Suprapubic skin (tissue), 3 donors: ENCODE results near the gene SPARC.

Source experiments
- POLR2A ChIP-seq, 2 donors: fragments of 450-650 bp; IDR thresholded peaks; one replicate each; pipeline ENCODE4 v1.6.1; 2017; ENCODE audit warnings: antibody characterized with exemption in 2 of 2, mild to moderate bottlenecking in 2 of 2, moderate library complexity in 2 of 2
- TF ChIP-seq, protein P1 (sequence below), 2 donors: fragments of 200-600 bp in 1 of 2; fragments of 450-650 bp in 1 of 2; sonication (generic) in 1 of 2; IDR thresholded peaks; one replicate each; pipeline ENCODE4 v1.5.1; 2016 to 2019; ENCODE audit warnings: antibody characterized with exemption in 2 of 2, mild to moderate bottlenecking in 1 of 2, moderate library complexity in 1 of 2

DNA sequence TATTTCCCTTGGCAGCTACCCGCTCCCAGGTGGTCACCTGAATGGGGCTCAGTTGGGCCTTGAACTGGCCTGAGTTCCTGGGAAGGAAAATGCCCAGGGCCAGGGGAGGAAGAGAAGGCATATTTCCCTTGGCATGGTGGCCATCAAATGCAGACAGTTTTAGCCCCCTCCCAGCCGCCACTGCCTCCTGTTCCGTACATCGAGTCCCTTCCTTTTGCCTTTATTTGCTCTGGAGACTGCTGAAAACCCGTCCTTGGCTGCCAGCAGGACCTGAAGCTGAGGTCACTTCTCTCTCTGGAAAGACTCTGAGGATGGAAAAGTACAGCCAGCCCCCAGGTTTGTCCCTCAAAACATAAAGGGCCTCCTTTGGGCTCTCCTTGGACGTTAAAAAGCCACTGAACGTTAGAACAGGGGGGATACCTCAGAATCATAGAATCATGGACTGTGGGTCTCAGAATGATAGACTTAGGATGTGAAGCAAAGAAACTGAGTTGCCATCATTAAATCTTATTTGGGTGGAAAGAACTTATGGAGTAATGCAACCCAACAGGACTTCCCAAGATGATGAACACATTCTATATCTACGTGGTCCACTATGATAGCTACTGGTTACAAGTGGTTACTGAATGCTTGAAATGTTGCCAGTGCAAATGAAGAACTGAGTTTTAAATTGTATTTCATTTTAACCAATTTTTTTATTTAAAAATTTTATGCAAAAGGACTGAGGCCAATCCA lies 7.1 kb downstream of the SPARC start:
- TF ChIP-seq POLR2A (IDR thresholded peaks at IDR 0.05) = no peak
- TF ChIP-seq, protein P1, sequence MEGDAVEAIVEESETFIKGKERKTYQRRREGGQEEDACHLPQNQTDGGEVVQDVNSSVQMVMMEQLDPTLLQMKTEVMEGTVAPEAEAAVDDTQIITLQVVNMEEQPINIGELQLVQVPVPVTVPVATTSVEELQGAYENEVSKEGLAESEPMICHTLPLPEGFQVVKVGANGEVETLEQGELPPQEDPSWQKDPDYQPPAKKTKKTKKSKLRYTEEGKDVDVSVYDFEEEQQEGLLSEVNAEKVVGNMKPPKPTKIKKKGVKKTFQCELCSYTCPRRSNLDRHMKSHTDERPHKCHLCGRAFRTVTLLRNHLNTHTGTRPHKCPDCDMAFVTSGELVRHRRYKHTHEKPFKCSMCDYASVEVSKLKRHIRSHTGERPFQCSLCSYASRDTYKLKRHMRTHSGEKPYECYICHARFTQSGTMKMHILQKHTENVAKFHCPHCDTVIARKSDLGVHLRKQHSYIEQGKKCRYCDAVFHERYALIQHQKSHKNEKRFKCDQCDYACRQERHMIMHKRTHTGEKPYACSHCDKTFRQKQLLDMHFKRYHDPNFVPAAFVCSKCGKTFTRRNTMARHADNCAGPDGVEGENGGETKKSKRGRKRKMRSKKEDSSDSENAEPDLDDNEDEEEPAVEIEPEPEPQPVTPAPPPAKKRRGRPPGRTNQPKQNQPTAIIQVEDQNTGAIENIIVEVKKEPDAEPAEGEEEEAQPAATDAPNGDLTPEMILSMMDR (IDR thresholded peaks at IDR 0.05) = no peak
